Natural killer cell (primary cell): ENCODE results near the gene DNAJC18. TPM values are rescaled to one million over a fixed set of nuclear protein-coding genes. Genes with fewer than 3 reads are reported as not detected.

Experiments
- ATAC-seq, 3 donors: fragments of 150-1000 bp in 2 of 3; fragments of 200-7000 bp in 1 of 3; cut with Tn5 transposase; 1 replicate in 1 of 3; 2 replicates in 2 of 3; pipeline ENCODE4 v1.10.0; 2021; ENCODE audit warnings: mild to moderate bottlenecking in 2 of 3, moderate library complexity in 2 of 3
- DNase-seq, 2 donors: peaks; one replicate each; pipeline versions ENCODE4 v3.0.0 to v3.0.0-alpha.2; 2013 to 2021; ENCODE audit warnings: mixed read lengths in 1 of 2
- H3K27ac ChIP-seq: one replicate; pipeline ENCODE4 v1.5.1; 2013; ENCODE audit warnings: mild to moderate bottlenecking, low read length
- H3K27me3 ChIP-seq: one replicate; pipeline ENCODE4 v1.6.1; 2013; ENCODE audit warnings: low read length; ENCODE audit not compliant: control insufficient read depth, insufficient read depth
- H3K36me3 ChIP-seq: one replicate; pipeline ENCODE4 v1.6.1; 2013; ENCODE audit warnings: low read length; ENCODE audit not compliant: control insufficient read depth, insufficient read depth
- H3K4me1 ChIP-seq: one replicate; pipeline ENCODE4 v1.6.1; 2013; ENCODE audit warnings: low read length; ENCODE audit not compliant: control insufficient read depth, insufficient read depth
- H3K4me3 ChIP-seq: one replicate; pipeline ENCODE4 v1.5.1; 2013; ENCODE audit warnings: low read length
- H3K9me3 ChIP-seq: one replicate; pipeline ENCODE4 v1.6.1; 2013; ENCODE audit warnings: low read length; ENCODE audit not compliant: control insufficient read depth, insufficient read depth
- H3K27ac Mint-ChIP-seq, 2 donors: one replicate each; pipeline ENCODE4 v1.8.0; 2022; ENCODE audit warnings: mild to moderate bottlenecking in 2 of 2, mixed read lengths in 2 of 2, moderate library complexity in 1 of 2
- H3K27me3 Mint-ChIP-seq, 2 donors: one replicate each; pipeline ENCODE4 v1.8.0; 2022; ENCODE audit warnings: low read depth in 2 of 2, mixed read lengths in 2 of 2
- H3K36me3 Mint-ChIP-seq: one replicate; pipeline ENCODE4 v1.8.0; 2022; ENCODE audit warnings: mixed read lengths
- H3K4me1 Mint-ChIP-seq, 2 donors: one replicate each; pipeline ENCODE4 v1.8.0; 2022; ENCODE audit warnings: mixed read lengths in 2 of 2
- H3K4me3 Mint-ChIP-seq: one replicate; pipeline ENCODE4 v1.8.0; 2022; ENCODE audit warnings: mild to moderate bottlenecking, moderate library complexity, mixed read lengths
- H3K9me3 Mint-ChIP-seq, 2 donors: one replicate each; pipeline ENCODE4 v1.8.0; 2022; ENCODE audit warnings: mixed read lengths in 2 of 2
- WGBS: methylation state at CpG from one replicate; pipeline ENCODE4 v1.1.7; 2013; ENCODE audit warnings: missing lambda C conversion rate; ENCODE audit not compliant: insufficient coverage; 5-methylcytosine and 5-hydroxymethylcytosine counted together
- intact Hi-C: fragments of 100-400 bp; cut with micrococcal nuclease; formaldehyde crosslinking; loops from one replicate; pipeline ENCODE4 v1.14.2; 2022
- total RNA-seq, 4 donors: library from RNA; stranded (reverse); fragments of 120-200 nt in 1 of 4; gene quantifications; one replicate each; pipeline versions ENCODE4 v1.2.3 to v1.2.4, GENCODE V29; 2013 to 2022
- TF ChIP-seq, protein P1 (sequence below): fragments of 200-600 bp; IDR thresholded peaks from one replicate; pipeline ENCODE4 v1.8.0; 2022; ENCODE audit warnings: antibody characterized with exemption

The DNAJC18 gene
- total RNA-seq, 3 donors from 2014 or later (not counting 1 experiment from before 2014, with no cell fraction given) = 2.9 to 4.9 (median 3.6) TPM

DNA sequence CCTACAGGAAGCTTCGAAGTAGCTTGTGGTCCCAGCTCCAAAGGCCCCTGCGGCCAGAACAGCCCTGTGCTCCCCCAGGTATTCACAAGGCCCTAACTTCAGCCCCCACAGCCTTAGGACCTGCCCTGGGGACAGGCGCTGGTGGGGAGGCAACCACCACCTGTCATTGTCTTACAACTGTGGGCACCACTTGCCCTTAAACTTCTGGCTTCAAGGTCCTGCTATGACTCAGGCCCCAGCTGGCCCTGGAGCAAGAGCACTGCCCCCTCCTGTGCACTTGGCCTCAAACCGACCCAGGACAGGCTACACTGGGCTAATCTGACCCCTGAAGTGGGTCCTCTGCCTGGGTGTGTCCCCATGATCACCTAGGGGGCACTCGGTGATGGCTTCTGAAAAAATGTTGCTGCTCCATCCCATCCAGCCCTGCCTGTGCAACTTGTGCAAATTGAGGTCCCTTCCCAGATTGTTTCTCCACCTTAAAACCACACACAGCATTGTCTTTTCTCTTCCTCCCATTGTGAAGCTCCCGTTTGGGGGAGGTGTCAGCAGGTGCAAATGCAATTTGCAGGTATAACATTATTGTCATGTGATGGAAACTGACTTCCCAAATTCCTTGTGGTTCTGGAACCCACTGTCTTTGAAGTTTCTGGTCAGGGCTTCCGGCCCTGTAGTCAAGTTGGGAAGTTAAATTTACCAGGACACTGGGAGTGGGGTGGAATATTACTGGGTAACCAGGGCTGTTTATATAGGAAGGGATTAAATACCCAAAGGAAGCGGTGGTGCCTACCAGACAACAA lies 43.3 kb downstream of the DNAJC18 start:
- intact Hi-C loops = no loop called here
- ATAC-seq (no peak), DNase-seq (no peak)
- Mint-ChIP-seq H3K27me3 (no peaks in the 10 kb centered on the region), H3K4me3 (peak overlapping the region; percentile 25), H3K27ac (no peak overlapping the region), H3K36me3 (no peaks in the 10 kb centered on the region), H3K9me3 (no peaks in the 10 kb centered on the region), H3K4me1 (peaks cover 25 to 27% of the 10 kb centered on the region in 2 donors)
- H3K4me3 ChIP-seq = no peak overlapping the region
- H3K4me1 ChIP-seq = peaks cover 36% of the 10 kb centered on the region
- no peaks in the 10 kb centered on the region for H3K9me3 ChIP-seq
- no peak overlapping the region for H3K27ac ChIP-seq
- TF ChIP-seq, protein P1, sequence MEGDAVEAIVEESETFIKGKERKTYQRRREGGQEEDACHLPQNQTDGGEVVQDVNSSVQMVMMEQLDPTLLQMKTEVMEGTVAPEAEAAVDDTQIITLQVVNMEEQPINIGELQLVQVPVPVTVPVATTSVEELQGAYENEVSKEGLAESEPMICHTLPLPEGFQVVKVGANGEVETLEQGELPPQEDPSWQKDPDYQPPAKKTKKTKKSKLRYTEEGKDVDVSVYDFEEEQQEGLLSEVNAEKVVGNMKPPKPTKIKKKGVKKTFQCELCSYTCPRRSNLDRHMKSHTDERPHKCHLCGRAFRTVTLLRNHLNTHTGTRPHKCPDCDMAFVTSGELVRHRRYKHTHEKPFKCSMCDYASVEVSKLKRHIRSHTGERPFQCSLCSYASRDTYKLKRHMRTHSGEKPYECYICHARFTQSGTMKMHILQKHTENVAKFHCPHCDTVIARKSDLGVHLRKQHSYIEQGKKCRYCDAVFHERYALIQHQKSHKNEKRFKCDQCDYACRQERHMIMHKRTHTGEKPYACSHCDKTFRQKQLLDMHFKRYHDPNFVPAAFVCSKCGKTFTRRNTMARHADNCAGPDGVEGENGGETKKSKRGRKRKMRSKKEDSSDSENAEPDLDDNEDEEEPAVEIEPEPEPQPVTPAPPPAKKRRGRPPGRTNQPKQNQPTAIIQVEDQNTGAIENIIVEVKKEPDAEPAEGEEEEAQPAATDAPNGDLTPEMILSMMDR = no peak
- 88% methylated on average over 6 of the region's 8 CpGs for WGBS
- no peaks in the 10 kb centered on the region for H3K36me3 ChIP-seq
- H3K27me3 ChIP-seq = no peaks in the 10 kb centered on the region

DNA sequence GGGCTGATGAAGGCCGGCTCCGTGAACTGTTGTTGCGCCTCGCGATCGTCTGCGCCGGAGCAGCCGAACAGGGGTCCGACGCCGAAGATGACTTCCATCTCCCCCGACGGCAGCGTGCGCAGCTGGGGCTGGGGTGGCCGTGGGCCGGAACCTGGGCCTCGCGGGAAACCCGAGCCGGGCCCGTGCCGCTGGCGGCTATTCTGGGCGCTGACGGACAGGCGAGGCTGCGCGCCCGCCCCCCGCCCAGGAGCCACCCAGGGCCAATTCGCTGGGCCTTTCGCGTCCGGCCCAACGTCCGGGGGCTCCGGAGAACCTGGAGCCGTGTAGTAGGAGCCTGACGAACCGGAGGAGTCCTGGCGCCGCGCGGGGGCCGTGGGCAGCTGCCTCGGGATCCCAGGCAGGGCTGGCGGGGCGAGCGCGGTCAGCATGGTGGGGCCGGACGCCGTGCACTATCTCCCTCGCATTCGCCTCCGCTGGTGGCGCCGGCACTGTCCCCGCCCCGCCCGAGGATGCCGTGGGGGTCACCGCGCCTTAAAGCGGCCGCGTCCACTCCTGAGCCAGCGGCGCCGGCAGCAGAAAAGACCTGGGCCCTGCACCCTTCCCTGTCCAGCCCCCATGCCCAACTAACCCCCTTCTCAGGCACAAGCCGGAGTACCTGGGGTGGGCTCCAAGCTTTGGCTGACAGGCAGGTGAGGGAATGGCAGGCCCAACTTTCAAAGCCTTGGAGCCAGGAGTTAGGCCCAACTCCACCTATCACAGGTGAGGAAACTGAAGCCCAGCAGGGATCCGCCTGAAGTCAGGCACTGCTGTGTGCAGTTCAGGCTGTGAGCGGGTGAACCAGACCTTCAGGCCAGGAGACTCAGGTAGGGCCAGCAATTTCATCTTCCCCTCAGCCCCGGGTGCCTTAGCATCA lies 44.4 kb downstream of the DNAJC18 start, which contains the start of gene PROB1:
TSS of gene PROB1 (minus strand) at position 451 of the 913 bp plus-strand sequence. CDS start at position 428, 23 bp downstream.
- intact Hi-C loops = loop anchor here (5.0 kb wide), 1 partner anchor 123 kb away; no protein-coding TSS in a partner anchor
- Histone ChIP-seq H3K9me3 (no peaks in the 10 kb centered on the region), H3K4me3 (peak within 1 kb of the TSS; percentile 62), H3K27ac (no peak within 1 kb of the TSS), H3K36me3 (no peaks in the 10 kb centered on the region), H3K27me3 (no peaks in the 10 kb centered on the region), H3K4me1 (peaks cover 47% of the 10 kb centered on the region)
- Mint-ChIP-seq H3K27ac (no peak within 1 kb of the TSS), H3K36me3 (no peaks in the 10 kb centered on the region), H3K27me3 (no peaks in the 10 kb centered on the region), H3K4me3 (peak within 1 kb of the TSS; percentile 88), H3K9me3 (no peaks in the 10 kb centered on the region), H3K4me1 (peaks cover 35 to 38% of the 10 kb centered on the region in 2 donors)
- TF ChIP-seq, protein P1 = no peak
- DNase-seq (no peak), ATAC-seq (no peak)
- 88% methylated on average over 76 of the region's 76 CpGs for whole genome bisulfite sequencing

DNA sequence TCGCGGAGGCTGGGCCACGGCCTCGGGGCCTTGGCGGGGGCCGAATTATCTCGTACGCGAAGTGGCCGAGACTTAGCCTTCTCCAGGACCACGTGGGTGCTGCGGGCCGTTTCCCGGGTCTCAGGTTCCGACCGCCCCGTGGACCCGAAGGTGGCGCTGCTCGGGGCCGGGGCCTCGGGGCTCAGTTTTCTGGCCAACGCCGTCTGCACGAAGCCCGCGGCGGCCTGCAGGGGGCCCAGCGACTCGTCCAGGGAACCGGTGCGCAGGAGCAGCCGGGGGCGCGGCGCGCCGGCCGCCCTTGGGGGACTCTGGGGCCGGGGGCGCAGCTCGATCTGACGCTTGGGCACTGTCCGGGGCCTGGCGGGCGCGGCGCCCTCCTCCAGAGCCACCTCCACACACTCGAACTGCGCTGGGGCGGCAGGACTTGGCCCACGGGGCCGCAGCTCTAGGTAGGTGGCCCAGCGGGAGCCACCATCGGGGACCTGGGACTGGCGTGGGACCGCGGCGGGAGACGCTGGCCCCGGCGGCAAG lies 45.1 kb downstream of the DNAJC18 start:
- no peaks in the 10 kb centered on the region for H3K27me3 ChIP-seq
- H3K4me1 ChIP-seq = peaks cover 49% of the 10 kb centered on the region
- H3K27me3 Mint-ChIP-seq = no peaks in the 10 kb centered on the region
- H3K36me3 Mint-ChIP-seq = no peaks in the 10 kb centered on the region
- H3K27ac ChIP-seq = no peak overlapping the region
- ATAC-seq (peak in 2 of 3 donors; percentile 10 to 27), DNase-seq (peak; percentile 48 to 69)
- H3K9me3 ChIP-seq = no peaks in the 10 kb centered on the region
- peak overlapping the region; percentile 62 for H3K4me3 ChIP-seq
- H3K9me3 Mint-ChIP-seq = no peaks in the 10 kb centered on the region
- no peaks in the 10 kb centered on the region for H3K36me3 ChIP-seq
- peaks cover 39 to 40% of the 10 kb centered on the region in 2 donors for H3K4me1 Mint-ChIP-seq
- H3K27ac Mint-ChIP-seq = no peak overlapping the region
- intact Hi-C loops = loop anchor here (5.0 kb wide), 1 partner anchor 122 kb away; no protein-coding TSS in a partner anchor
- whole genome bisulfite sequencing = 22% methylated on average over 62 of the region's 62 CpGs
- peak overlapping the region; percentile 88 for H3K4me3 Mint-ChIP-seq
- TF ChIP-seq, protein P1 = peak; percentile 37
